SW480 (cell line): ENCODE data around the gene NAT8.
"Not testable (repeated sequence)": the region's sequence is repeated elsewhere in the genome, so short reads cannot be mapped to it uniquely, and the experiment has no call there.

Experiments
- DNase-seq: peaks from one replicate; pipeline ENCODE4 v3.0.0-alpha.2; 2016; ENCODE audit warnings: low spot score

The NAT8 gene

GRCh38 chr2:73636977-73637376 lies 5.2 kb downstream of the NAT8 start:
- DNase-seq = not testable (repeated sequence)

GRCh38 chr2:73630662-73631266 lies 11.5 kb downstream of the NAT8 start:
- not testable (repeated sequence) for DNase-seq

- not testable (repeated sequence) for DNase-seq
Observed at GRCh38 chr2:73628493-73628892, 13.7 kb downstream of the NAT8 start.

GRCh38 chr2:73626237-73626636 lies 16.0 kb downstream of the NAT8 start:
- DNase-seq = not testable (repeated sequence)

DNA sequence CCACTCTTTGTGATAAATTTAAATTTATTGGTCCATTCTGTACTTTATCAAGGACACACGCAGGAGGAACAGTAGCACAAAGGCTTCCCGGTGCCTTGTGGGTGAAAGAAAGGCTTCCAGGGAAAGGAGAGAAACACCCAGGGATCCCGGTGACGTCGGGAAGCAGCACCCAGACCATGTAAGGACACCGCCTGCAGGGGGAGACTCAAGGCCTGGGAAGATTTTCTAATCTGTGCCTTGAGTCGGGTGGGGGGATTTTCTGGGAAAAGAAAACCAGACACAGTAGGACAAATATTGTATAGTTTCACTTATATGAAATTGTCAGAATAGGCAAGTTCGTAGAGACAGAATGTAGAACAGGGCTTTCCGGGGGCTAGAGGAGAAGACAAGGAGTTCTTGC lies 17.6 kb downstream of the NAT8 start:
- DNase-seq = not testable (repeated sequence)

GRCh38 chr2:73624036-73624435 lies 18.2 kb downstream of the NAT8 start:
- DNase-seq = not testable (repeated sequence)

GRCh38 chr2:73619925-73620324 lies 22.3 kb downstream of the NAT8 start:
- not testable (repeated sequence) for DNase-seq

GRCh38 chr2:73614997-73615396 lies 27.2 kb downstream of the NAT8 start:
- DNase-seq = no peak

DNA sequence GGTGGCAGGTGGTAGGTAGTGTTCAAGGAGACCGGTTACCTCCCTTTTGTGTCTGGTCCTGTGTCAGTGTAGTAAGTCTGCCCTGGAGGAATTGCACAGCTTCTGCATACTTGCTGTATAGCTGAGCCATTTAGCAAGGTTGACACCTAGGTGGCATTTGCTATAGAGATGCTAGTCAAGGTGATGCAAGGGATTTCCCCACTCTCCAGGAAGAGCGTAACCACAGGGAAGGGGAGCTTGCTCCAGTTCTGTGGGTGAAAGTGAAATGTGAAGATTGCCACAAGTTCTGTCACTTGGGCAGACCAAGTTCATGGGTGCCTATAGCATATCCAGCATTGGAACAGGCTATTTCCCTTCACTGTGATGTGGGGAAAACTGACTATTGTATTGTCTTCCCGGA lies 28.1 kb downstream of the NAT8 start:
- DNase-seq = no peak

DNA sequence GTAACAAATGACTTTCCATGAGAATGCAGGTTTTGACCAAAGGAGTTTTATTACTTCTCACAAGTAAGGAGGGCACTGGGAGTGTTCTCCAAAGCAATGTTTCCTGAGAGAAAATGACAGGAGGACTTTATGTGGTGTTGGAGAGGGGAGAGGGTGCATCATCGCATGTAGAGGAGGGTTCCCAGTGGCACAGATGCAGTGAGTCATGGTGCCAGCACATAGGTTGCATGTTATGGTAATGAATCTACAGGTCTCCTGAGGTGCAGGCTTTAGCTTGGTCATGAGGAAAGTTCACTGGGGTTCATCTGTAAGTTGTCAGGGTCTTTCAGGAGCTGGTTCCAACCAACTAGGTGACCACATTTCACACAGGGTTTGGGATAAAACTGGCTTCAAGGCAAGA lies 30.4 kb downstream of the NAT8 start:
- no peak for DNase-seq

DNA sequence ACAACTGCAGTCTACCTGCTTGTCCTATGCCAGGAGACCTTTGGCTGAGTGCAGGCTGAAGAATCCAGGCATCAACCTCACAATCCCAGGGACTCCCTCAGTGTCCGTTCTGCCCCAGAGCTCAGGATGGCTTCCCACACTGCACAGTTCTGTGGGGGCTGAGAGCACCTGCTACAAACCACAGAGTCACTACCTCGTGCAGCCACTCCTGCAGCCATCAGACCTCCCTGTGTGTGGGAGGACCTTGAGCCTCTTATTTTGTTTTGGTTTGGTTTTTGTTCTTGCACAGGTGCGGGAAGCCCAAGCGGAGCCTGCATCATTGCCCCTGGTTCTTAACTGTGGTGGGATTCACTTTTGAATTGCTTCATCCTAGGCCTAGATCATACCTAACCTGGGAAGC lies 31.0 kb downstream of the NAT8 start:
- DNase-seq = no peak

DNA sequence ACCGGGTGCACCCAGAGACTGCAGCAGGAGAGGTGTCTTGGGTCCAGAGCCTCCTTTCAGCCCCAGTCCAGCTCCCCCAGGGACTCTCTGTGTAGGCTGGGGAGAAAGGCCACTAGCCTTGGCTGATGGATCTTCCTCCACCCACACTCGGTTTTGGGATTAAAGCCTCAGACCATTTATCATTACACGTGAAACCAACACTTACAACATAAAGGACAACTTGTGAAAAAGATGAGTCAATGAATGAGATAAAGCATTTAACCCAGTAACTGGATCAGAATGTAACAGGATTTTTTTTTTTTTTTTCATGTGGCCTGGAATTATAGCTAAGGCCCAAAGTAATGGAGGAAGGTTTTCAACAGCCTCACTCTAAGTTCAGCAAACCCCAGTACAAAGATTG lies 32.1 kb downstream of the NAT8 start:
- no peak for DNase-seq

GRCh38 chr2:73604589-73604988 lies 37.6 kb downstream of the NAT8 start:
- DNase-seq = not testable (repeated sequence)

DNA sequence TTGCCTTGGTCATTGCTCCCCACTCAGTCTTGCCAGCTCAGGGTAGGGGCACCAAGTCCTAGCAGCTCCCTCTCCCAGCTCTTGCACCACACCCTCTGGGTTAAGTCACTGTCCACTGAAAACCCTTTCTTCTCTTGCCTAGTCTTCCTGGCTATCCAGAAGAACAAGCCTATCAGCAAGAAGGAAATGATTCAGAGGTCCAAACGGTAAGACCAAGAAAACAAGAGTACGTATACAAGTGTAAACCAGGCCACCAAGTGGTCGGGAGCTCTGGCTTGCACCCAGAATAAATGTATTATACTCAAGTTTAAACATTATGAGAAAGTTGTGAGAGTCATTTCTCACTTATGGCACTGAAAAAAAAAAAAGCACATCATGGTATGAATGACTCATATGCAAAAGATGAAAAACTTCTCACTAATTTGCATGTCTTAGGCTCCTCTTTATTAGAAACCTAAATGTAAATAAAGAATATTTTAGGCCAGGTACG lies 39.1 kb downstream of the NAT8 start:
- DNase-seq = not testable (repeated sequence)

DNA sequence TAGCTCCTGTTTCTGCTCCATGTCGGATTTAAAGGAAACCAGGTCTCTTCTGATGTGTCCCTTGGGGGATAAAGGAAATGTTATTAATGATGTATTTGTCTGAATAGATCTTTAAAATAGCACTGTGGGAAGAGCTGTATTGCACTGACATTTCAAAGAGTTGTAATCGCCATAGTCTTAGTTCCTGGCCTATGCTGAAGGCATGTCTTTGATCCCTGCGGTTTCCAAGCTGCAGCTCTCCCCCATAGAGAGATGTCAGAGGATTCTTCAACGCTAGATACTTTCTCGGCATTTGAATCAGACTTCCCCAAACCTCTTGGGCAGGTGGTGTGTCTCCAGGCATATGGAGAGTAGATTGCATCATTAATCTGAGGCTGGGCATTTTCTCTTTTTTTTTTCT lies 40.4 kb downstream of the NAT8 start:
- DNase-seq = no peak

DNA sequence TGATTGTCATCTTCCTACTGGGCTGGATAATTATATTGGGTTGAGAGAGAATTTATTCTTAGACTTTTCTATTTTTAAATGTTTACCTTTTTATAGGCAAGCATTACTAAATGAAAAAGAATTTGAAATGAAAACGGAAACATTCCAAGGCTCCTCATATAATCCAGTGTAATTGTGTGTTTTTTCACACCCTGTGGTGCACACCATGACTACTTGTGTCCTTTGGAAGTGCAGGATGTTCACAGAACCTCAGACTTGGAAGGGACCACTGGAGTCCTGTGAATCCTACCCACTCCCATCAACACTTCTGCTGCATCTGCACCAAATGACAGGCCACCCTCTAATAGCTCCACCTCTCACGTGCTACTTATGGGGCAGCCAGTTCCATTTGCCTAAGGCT lies 48.0 kb downstream of the NAT8 start:
- DNase-seq = no peak

DNA sequence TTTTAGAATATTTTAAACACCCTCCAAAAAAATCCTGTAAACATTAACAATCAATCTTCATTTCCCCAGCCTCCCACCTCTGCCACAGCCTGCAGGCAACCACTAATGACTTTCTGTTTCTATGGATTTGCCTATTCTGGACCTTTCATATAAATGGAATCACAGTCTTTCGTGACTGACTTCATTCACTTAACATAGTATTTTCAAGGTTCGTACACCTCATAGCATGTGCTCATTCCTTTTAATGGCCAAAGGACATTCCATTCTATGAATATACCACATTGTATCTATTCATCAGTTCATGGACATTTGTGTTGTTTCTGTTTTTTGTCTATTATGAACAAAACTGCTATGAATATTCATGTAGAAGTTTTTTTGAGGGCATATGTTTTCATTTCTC lies 48.5 kb downstream of the NAT8 start:
- DNase-seq = no peak
